NCI-H1694 (cell line): Measurements from ENCODE around the gene AHDC1.

Experiments
- DNase-seq: peaks from one replicate; lab custom pipeline; 2025; lab: John Stamatoyannopoulos, UW

AHDC1 gene

GRCh38 chr1:27597516-27598294 is 6.2 kb downstream of the AHDC1 start:
- no peak for DNase-seq

DNA sequence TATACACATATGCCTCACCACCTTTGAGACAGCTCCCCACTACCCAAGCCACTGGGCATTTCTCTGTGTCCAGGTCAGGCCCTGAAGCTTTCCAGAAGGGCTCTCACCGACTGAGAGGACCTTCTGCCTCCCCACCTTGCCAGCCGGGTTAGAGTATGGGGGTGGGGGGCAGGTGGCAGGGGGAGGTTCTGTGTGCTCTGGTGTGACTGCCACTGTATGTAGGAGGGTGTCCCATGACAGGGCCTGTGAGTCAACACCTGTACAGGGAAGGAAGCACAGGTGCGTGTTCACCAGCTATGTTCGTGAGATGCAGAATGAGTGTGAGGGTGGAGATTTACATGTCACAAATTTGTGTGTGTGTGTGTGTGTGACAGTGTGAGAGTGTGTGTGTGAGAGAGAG is 7.0 kb downstream of the AHDC1 start:
- DNase-seq, result no peak

GRCh38 chr1:27596261-27596660 is 7.7 kb downstream of the AHDC1 start:
- DNase-seq, result no peak

DNA sequence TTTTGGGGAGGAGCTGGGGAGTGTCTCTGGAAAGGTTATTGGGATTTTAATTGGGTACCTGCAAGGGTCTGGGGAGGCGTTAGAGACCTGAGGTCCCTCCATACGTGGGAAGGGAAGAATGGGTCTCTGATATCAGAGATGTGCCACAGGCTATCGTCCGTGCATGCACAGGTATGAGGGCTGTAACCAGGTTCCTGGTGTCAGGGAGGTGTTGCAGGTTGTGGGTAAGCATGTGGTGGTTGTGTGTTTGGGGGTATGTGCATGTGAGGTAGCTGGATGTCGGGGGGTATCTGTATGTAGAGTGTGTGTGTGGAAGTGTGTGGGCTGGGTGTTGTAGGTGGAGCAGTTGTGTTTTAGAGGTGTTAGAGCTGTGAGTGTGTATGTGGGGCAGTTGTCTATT is 8.3 kb downstream of the AHDC1 start:
- no peak for DNase-seq

- no peak for DNase-seq
These were observed 9.1 kb downstream of the AHDC1 start for GRCh38 chr1:27594564-27595510.

DNA sequence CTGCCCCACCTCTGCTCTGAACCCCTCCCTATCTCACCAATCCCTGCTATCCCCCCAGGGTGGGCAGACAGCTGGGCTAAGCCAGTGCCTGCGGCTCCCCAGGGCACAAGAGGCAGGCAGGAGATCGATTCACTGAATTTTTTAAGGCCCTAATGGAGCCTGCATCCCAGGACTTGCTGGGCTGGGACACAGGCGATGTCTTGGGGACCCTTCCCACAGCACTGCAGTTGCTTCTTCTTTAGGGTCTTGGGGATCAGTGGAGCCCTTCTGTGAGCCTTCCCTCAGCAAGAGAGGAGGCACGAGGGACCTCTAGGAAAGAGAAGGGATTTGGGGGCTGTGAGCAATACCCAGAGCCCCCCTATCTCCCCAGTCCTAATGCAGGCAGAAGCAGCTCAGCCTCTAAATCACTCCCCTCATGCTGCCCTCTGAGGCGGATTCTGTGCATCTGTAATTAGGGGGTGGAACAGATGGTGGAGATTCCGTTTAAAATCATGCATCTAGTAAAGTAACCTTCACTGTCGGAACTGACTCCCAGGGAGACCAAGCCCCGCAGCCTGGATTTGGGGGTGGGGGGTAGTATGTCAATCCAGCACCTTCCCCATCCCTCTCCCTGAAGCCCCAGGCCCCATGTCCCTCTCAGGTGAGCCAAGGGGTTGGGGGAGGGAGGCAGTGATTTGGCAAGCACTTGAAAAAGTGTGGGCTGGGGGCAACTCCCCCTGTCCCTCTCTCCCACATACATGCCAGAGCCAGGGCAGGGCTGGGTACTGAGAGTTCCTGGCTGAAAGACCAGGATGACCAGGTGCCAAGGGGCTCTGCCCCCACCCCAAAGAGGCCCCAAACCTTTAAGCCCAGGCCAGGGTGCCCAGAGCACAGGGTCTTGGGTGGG is 10.0 kb downstream of the AHDC1 start:
- DNase-seq, result peak; percentile 63

- no peak for DNase-seq
These were observed 10.8 kb downstream of the AHDC1 start for GRCh38 chr1:27592931-27593677.

DNA sequence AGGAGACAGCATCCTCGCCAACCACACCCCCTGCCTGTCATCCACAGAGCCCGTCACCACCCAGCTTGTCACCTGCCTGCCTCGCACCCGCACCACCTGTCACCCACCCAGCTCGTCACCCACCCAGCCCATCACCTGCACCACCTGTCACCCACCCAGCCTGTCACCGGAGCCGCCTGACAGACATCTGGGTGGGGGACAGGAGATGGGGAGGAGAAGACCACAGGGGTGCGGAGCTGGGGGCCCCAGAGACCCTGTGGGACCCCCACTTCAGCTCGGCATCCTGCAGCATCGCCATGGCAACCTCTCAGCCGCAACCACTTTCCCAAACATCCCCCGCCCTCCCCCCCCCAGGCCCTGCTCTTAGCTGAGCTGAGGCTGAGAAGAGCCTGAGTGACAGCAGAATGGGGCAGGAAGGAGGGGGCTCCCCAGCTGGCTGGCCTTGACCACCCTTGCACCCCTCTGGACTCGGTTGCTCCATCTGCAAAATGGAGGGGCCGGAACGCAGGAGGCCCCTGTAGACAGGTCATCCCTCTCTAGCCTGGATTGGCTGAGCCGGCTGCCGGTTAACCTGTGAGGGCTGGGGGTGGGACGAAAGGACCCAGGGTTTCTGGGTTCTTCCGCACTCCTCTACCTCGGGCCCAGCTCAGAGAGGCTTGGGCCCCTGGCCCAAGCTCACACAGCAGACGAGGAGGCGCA is 11.6 kb downstream of the AHDC1 start:
- DNase-seq, result no peak

- no peak for DNase-seq
These were observed 12.3 kb downstream of the AHDC1 start for GRCh38 chr1:27591622-27592021.

GRCh38 chr1:27590917-27591508 is 12.9 kb downstream of the AHDC1 start:
- DNase-seq, result no peak

GRCh38 chr1:27589841-27590426 is 14.0 kb downstream of the AHDC1 start:
- DNase-seq, result no peak

DNA sequence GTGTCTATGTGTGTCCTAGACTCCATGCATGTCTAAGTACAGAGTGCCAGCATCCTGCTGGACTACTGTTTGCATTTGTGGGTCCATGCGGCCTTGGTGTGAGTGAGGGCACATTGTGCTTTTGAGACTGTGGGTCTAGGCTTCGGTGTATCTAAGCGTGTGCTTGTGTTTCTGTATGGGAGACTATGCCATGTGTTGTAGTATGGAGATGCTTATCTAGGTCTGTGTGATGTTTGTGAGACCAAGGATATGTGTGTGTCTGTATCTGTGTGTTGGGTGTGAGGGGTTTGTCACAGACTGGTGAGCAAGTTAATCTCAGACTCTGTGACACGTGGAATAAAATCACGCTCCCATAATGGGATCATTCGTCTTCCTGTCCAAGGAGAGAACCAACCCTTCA is 14.5 kb downstream of the AHDC1 start:
- DNase-seq, result no peak

DNA sequence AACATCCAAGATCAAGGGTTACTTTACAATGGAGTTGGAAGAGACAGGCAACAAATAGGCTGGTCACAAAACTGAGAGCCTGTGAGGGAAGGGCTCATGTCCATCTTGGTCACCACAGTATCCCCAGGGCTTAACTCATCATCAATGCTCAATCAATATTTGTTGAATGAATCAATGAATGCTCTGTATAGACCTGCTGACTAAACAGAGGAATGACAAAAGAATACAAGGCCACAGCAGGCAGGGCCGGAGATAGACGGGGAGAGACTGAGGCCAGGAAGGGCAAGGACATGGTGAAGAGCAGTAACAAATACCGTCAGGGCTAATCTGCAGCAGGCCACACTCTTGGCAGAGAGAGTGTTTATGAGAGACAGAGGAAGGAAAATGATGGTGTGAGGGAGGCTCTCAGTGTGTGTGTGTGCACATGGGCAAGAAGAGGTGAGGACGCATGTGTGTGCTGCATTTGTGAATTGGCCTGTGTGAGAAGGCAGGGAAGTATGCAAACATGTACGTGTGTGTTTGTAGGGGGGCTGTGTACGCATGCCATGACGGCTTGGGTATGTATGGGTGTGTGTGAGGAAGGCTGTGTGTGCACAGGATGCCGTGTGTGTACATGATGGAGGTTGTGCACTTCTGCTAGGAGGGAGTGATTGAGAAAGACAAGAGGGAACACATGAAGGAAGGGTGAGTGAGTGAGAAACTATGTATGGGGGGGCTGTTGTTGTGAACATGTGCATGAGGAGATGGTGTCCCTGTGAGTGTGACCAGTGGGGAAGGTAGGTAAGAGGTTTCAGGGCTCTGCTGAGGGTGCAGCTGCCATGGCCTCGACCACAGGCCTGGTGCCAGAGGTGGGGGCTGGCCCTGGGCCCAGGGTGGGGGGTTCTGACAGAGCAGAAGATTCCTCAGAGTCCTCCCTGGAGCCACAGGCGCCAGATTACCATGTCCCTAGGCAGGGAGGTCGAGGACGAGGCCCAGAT is 15.4 kb downstream of the AHDC1 start:
- no peak for DNase-seq

- DNase-seq, result no peak
These were observed 18.3 kb downstream of the AHDC1 start for GRCh38 chr1:27585684-27586083.

- no peak for DNase-seq
These were observed 19.5 kb downstream of the AHDC1 start for GRCh38 chr1:27584453-27584852.

- no peak for DNase-seq
These were observed 20.5 kb downstream of the AHDC1 start for GRCh38 chr1:27583479-27583878.

DNA sequence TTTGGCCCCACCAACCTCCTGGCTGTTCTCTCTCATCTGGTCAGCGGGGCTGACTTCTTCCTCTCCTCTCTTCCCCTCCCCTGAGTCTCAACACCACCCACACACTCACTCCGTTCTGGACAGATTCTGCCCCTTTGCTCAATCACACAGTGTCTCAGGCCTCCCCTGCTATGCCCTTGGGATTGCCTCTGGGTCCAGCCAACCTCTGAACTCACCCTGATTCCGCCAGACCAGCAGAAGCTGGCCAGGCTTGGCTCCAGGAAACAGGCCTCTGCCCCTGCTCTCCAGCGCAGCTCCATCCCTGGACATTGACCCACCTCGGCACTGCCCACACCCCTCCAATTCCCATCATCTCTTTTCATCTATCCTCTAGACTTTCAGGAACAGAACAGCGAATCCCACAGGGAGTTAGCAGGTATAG is 22.1 kb downstream of the AHDC1 start:
- no peak for DNase-seq

- no peak for DNase-seq
These were observed 26.3 kb downstream of the AHDC1 start for GRCh38 chr1:27577504-27578188.
